Measurements from ENCODE around the gene TIGD2.
"Not testable (repeated sequence)": the region's sequence is repeated elsewhere in the genome, so short reads cannot be mapped to it uniquely, and the experiment has no call there.

Gene TIGD2

DNA sequence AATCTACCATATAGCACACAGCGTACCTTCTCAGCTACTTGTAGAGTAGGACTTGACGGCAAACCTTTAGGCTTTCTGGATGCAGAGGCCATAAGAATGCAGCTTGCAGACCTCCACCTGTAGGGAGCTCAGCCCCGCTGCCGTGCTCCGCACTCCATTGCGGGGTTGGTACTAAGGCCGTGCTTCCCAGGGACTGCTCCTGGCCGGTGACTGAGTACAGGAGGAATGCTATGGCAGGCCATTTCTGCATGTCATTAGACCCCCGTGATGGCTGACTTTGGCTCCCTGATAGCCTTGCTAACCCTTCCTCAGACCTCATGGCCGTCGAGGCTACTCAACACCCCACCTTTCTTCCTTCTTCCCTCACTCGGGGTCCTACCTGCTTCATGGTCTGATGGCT lies 26.4 kb downstream of the TIGD2 start:
- no peak for DNase-seq (ENCODE audit: low read depth)
- in situ Hi-C loops (cut with HindIII; ENCODE audit: low sequenced_read_pairs): no loop called here
- no peak overlapping the region for H3K4me3 ChIP-seq (ENCODE audit: low read depth, low read length)
- TF ChIP-seq, protein P1, sequence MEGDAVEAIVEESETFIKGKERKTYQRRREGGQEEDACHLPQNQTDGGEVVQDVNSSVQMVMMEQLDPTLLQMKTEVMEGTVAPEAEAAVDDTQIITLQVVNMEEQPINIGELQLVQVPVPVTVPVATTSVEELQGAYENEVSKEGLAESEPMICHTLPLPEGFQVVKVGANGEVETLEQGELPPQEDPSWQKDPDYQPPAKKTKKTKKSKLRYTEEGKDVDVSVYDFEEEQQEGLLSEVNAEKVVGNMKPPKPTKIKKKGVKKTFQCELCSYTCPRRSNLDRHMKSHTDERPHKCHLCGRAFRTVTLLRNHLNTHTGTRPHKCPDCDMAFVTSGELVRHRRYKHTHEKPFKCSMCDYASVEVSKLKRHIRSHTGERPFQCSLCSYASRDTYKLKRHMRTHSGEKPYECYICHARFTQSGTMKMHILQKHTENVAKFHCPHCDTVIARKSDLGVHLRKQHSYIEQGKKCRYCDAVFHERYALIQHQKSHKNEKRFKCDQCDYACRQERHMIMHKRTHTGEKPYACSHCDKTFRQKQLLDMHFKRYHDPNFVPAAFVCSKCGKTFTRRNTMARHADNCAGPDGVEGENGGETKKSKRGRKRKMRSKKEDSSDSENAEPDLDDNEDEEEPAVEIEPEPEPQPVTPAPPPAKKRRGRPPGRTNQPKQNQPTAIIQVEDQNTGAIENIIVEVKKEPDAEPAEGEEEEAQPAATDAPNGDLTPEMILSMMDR (IDR thresholded peaks at IDR 0.05; ENCODE audit: low read depth, low read length, missing control alignments): no peak

DNA sequence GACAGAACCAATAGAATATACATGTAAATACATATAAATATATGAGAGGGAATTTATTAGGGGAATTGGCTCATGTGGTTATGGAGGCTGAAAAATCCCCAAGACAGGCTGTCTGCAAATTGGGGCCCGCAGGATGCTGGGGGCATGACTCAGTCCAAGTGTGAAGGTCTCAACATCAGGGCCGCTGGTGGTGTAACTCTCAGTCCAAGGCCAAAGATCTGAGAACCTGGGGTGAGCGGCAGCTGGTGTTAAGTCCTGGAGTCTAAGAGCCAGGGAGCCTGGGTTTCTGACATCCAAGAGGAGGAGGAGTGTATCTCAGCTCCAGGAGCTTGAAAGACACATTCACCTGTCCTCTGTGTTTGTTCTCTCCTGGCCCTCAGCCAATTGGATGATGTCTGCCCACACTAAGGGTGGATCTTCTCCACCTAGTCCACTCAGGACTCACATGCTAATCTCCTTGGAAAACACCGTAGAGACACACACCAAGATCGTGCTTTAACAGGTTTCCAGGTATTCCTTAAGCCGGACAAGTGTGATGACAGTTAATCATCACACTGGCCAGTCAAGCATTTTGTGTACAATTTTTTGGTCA lies 28.9 kb downstream of the TIGD2 start:
- TF ChIP-seq, protein P1 (IDR thresholded peaks at IDR 0.05; ENCODE audit: low read depth, low read length, missing control alignments): no peak
- no peak for DNase-seq (ENCODE audit: low read depth)
- in situ Hi-C loops (cut with HindIII; ENCODE audit: low sequenced_read_pairs): no loop called here
- no peak overlapping the region for H3K4me3 ChIP-seq (ENCODE audit: low read depth, low read length)

GRCh38 chr4:89142691-89143669 lies 31.6 kb downstream of the TIGD2 start:
- in situ Hi-C loops (cut with HindIII; ENCODE audit: low sequenced_read_pairs): no loop called here
- TF ChIP-seq, protein P1 (IDR thresholded peaks at IDR 0.05; ENCODE audit: low read depth, low read length, missing control alignments): no peak
- H3K4me3 ChIP-seq (ENCODE audit: low read depth, low read length): no peak overlapping the region
- DNase-seq (ENCODE audit: low read depth): no peak

GRCh38 chr4:89144652-89145051 lies 33.3 kb downstream of the TIGD2 start:
- DNase-seq (ENCODE audit: low read depth); in situ Hi-C loops (cut with HindIII; ENCODE audit: low sequenced_read_pairs); H3K4me3 ChIP-seq (ENCODE audit: low read depth, low read length): not testable (repeated sequence)

DNA sequence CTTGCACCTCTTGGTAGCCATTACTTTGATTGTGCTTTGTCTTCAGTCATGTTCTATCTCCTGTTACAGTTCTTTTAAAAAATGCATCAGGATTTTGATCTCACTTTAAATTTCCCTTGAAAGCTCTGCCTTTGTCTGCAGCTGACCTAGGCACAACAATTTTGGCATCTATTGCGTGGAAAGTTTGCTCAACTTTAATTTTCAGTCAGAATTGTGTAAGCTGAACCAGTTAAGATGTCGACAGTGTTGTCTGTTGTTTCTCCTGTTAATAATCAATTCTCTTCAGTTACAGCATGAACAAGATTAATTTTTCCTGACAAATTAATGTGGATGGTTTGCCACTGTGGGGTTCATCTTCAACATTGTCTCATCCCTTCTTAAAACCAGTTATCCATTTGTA lies 34.9 kb downstream of the TIGD2 start:
- in situ Hi-C loops (cut with HindIII; ENCODE audit: low sequenced_read_pairs): no loop called here
- TF ChIP-seq, protein P1 (IDR thresholded peaks at IDR 0.05; ENCODE audit: low read depth, low read length, missing control alignments): no peak
- DNase-seq (ENCODE audit: low read depth): no peak
- H3K4me3 ChIP-seq (ENCODE audit: low read depth, low read length): no peak overlapping the region

DNA sequence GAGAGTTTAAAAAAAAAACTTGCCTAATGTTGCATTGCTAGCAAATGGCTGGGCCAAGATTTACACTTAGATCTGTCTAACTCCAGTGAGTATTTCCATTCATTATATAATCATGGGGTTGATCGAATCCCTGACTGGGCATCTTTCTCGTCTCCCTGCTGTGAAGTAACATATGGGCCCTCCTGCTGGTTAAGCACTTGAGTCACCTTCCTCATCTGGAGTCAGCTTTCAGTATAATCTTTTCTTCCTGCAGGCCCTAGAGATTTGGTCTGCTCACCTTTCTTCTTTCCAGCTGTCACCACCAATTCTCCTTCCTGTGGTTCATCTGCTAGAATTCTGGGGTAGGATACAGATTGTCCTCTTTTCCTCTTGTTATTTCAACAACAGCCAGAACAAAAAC lies 41.6 kb downstream of the TIGD2 start:
- in situ Hi-C loops (cut with HindIII; ENCODE audit: low sequenced_read_pairs): no loop called here
- TF ChIP-seq, protein P1 (IDR thresholded peaks at IDR 0.05; ENCODE audit: low read depth, low read length, missing control alignments): no peak
- no peak for DNase-seq (ENCODE audit: low read depth)
- H3K4me3 ChIP-seq (ENCODE audit: low read depth, low read length): no peak overlapping the region
